Osteoblast (primary cell): ENCODE data around the gene DGKI. TPM values are rescaled to one million over a fixed set of nuclear protein-coding genes. Genes with fewer than 3 reads are reported as not detected.

Experiments
- DNase-seq: peaks from one replicate; pipeline ENCODE4 v3.0.0; 2011; ENCODE audit warnings: low spot score, mixed read lengths; ENCODE audit not compliant: insufficient read length; ENCODE audit errors: missing footprints
- H2AFZ ChIP-seq: 2 replicates; pipeline ENCODE4 v1.6.0; 2011; ENCODE audit warnings: mild to moderate bottlenecking, low read length
- H3K27ac ChIP-seq: 2 replicates; pipeline ENCODE4 v1.5.1; 2011; ENCODE audit warnings: mild to moderate bottlenecking, low read depth, low read length, moderate library complexity
- H3K27me3 ChIP-seq: 2 replicates; pipeline ENCODE4 v1.6.0; 2012; ENCODE audit warnings: mild to moderate bottlenecking, control low read depth, inconsistent platforms, low read length, moderate library complexity; ENCODE audit not compliant: insufficient read depth
- H3K36me3 ChIP-seq: 2 replicates; pipeline ENCODE4 v1.5.1; 2011; ENCODE audit warnings: mild to moderate bottlenecking, low read length, control low read depth, moderate library complexity; ENCODE audit not compliant: insufficient read depth
- H3K4me1 ChIP-seq: 2 replicates; pipeline ENCODE4 v1.5.1; 2011; ENCODE audit warnings: mild to moderate bottlenecking, low read length, control low read depth, moderate library complexity; ENCODE audit not compliant: insufficient read depth
- H3K4me2 ChIP-seq: 2 replicates; pipeline ENCODE4 v1.6.0; 2011; ENCODE audit warnings: mild to moderate bottlenecking, low read length; ENCODE audit not compliant: insufficient read depth
- H3K4me3 ChIP-seq: fragments of 200-600 bp; sonication (generic); 3 replicates; pipeline ENCODE4 v1.5.1; 2012; ENCODE audit warnings: mild to moderate bottlenecking, low read length, inconsistent platforms; ENCODE audit not compliant: insufficient read depth
- H3K79me2 ChIP-seq: 2 replicates; pipeline ENCODE4 v1.6.0; 2012; ENCODE audit warnings: mild to moderate bottlenecking, low read length, control low read depth, inconsistent platforms; ENCODE audit not compliant: insufficient read depth
- H3K9me3 ChIP-seq: 2 replicates; pipeline ENCODE4 v1.5.1; 2011; ENCODE audit warnings: low read depth, low read length, control low read depth
- H4K20me1 ChIP-seq: 2 replicates; pipeline ENCODE4 v1.6.0; 2012; ENCODE audit warnings: mild to moderate bottlenecking, low read length, control low read depth; ENCODE audit not compliant: insufficient read depth
- total RNA-seq: library from RNA; depleted of rRNA; stranded (reverse); fragments of >200 nt; gene quantifications from 2 replicates; pipeline ENCODE4 v1.2.3, GENCODE V29; 2012
- TF ChIP-seq, protein P1 (sequence below): IDR thresholded peaks from 2 replicates; pipeline ENCODE4 v1.5.1; 2011; ENCODE audit warnings: mild to moderate bottlenecking, low read depth, low read length, moderate library complexity; ENCODE audit errors: extremely low read depth

DGKI gene
- total RNA-seq, 1 donor: 19.2 TPM

DNA sequence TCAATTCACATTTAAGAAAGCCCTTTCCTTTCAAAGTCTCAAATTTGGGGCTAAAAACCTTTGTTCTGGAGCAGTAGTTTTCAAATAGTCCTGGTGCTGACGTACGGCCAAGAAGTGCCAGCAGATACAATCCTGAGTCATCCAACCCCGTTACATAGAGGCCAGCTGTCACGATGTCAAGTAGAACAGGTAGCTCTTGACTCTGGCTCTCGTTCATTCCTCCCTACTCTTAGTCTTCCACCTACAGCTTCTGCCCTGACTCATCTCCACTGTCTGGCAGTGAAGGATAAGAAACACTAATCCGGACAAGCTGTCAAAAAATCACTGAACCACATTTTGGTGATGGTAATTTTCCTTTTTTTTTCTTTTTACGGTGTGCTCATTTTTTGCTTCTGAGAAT is 370.8 kb downstream of the DGKI start:
- no peak overlapping the region for H2AFZ ChIP-seq
- H3K4me2 ChIP-seq: peak overlapping the region; percentile 17
- DNase-seq: no peak
- no peaks in the 10 kb centered on the region for H3K27me3 ChIP-seq
- H3K4me1 ChIP-seq: peaks cover 17% of the 10 kb centered on the region
- no peaks in the 10 kb centered on the region for H4K20me1 ChIP-seq
- H3K27ac ChIP-seq: no peak overlapping the region
- H3K4me3 ChIP-seq: no peak overlapping the region
- H3K36me3 ChIP-seq: no peaks in the 10 kb centered on the region
- H3K79me2 ChIP-seq: no peaks in the 10 kb centered on the region
- TF ChIP-seq, protein P1, sequence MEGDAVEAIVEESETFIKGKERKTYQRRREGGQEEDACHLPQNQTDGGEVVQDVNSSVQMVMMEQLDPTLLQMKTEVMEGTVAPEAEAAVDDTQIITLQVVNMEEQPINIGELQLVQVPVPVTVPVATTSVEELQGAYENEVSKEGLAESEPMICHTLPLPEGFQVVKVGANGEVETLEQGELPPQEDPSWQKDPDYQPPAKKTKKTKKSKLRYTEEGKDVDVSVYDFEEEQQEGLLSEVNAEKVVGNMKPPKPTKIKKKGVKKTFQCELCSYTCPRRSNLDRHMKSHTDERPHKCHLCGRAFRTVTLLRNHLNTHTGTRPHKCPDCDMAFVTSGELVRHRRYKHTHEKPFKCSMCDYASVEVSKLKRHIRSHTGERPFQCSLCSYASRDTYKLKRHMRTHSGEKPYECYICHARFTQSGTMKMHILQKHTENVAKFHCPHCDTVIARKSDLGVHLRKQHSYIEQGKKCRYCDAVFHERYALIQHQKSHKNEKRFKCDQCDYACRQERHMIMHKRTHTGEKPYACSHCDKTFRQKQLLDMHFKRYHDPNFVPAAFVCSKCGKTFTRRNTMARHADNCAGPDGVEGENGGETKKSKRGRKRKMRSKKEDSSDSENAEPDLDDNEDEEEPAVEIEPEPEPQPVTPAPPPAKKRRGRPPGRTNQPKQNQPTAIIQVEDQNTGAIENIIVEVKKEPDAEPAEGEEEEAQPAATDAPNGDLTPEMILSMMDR: no peak
- H3K9me3 ChIP-seq: no peaks in the 10 kb centered on the region

DNA sequence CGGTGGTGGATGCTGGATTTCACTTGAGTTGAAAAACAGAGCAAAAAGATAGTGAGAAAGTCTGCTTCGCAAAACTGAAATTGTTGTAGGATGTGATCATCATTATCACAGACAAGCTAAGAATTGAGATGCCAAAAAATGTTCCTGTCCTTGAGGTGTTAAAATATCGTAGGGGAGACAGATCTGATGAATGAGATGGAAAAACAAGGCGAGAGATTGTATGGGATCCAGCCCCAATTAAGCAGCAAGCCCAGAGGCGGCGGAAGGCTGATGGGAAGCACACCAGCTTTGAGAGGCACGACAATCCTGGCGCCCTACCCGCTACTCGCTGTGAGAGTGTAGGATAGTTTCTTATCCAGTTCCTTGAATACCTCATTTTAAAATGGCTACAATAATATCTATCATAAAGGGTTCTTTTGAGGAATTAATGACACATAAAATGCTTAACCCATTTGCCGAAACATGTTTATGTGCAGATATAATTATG is 372.2 kb downstream of the DGKI start:
- no peaks in the 10 kb centered on the region for H3K9me3 ChIP-seq
- peaks cover 17% of the 10 kb centered on the region for H3K4me1 ChIP-seq

DNA sequence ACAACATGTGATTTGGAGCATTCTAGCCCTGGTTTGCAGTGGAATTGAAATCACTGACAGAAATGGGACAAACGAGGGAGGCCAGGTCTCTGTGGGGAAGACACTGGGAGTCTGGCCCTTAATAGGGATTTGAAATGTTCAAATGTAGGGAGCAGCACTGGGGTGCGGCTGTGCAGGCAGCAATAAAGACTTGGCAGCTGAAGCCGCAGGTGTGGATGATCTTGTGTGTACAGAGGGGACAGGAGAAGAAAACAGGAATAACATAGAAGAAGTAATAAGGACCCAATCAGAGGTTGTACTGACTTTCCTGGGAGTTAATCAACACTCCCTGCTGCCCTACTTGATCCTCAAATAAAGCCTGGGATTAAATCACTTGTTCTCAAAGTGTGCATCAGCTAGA is 375.6 kb downstream of the DGKI start:
- Histone ChIP-seq H3K79me2 (no peaks in the 10 kb centered on the region), H3K4me3 (no peak overlapping the region), H3K4me2 (no peak overlapping the region), H3K27ac (no peak overlapping the region), H3K27me3 (no peaks in the 10 kb centered on the region), H2AFZ (no peak overlapping the region), H4K20me1 (no peaks in the 10 kb centered on the region), H3K36me3 (no peaks in the 10 kb centered on the region), H3K9me3 (no peaks in the 10 kb centered on the region), H3K4me1 (peaks cover 5% of the 10 kb centered on the region)
- TF ChIP-seq, protein P1: no peak
- no peak for DNase-seq

More for the DNA sequence above, 372.2 kb downstream of the DGKI start:
- TF ChIP-seq, protein P1: no peak
- peak; percentile 21 for DNase-seq
- Histone ChIP-seq H3K4me2 (no peak overlapping the region), H3K27me3 (no peaks in the 10 kb centered on the region), H3K79me2 (no peaks in the 10 kb centered on the region), H3K36me3 (no peaks in the 10 kb centered on the region), H3K27ac (no peak overlapping the region), H4K20me1 (no peaks in the 10 kb centered on the region), H2AFZ (no peak overlapping the region), H3K4me3 (no peak overlapping the region)

DNA sequence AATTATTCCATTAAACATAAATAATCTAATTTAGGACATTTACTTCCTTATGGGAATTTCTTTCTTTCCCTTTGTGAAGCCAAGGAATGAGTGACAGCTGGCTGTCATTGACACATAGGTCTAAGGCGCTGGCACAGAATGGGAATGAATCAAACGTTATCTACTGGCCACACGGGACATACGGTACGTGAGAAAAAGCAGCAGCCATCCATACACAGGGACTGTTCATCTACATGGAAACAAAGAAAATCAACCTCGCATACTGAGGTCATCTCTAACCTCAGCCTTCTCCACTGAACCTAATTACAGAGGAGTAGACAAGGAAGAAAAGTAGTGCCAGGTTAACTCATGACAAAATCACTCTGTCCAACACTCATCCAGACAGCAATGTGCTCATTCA is 376.9 kb downstream of the DGKI start:
- Histone ChIP-seq H3K4me3 (no peak overlapping the region), H3K36me3 (no peaks in the 10 kb centered on the region), H3K4me2 (no peak overlapping the region), H3K9me3 (no peaks in the 10 kb centered on the region), H3K27me3 (no peaks in the 10 kb centered on the region), H4K20me1 (no peaks in the 10 kb centered on the region), H2AFZ (no peak overlapping the region), H3K79me2 (no peaks in the 10 kb centered on the region), H3K27ac (no peak overlapping the region), H3K4me1 (no peaks in the 10 kb centered on the region)
- TF ChIP-seq, protein P1: no peak
- DNase-seq: no peak
